ENCODE data around the gene PKN2.

PKN2 gene

GRCh38 chr1:88683541-88684481 is at the start of gene PKN2:
TSS of gene PKN2 (plus strand) at chr1:88684273. CDS start at chr1:88684581, 308 bp downstream.
- H3K4me1 Mint-ChIP-seq: peaks cover 17% of the 10 kb centered on the region
- H3K27me3 Mint-ChIP-seq: no peaks in the 10 kb centered on the region
- H3K36me3 Mint-ChIP-seq: no peaks in the 10 kb centered on the region
- H3K27ac Mint-ChIP-seq: peak within 1 kb of the TSS; percentile 98
- ATAC-seq: peak; percentile 97
- H3K4me3 Mint-ChIP-seq: peak within 1 kb of the TSS; percentile 100
- H3K9me3 Mint-ChIP-seq: no peaks in the 10 kb centered on the region

DNA sequence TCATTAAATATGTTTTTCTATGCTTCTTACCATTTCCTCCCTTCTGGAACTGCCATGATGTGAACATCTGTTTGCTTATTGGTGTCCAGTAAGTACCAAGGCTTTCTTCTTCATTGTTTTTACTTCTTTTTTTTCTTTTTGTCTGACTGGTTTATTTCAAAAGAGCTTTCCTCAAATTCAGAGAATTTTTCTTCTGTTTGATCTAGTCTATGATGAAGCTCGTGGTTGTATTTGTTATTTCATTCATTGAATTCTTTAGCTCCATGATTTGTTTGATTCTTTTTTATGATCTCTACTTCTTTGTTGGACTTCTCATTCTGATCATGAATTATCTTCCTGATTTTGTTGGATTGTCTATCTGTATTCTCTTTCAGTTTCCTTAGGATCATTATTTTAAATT is 49.5 kb upstream of the PKN2 start:
- Mint-ChIP-seq H3K27ac (no peak overlapping the region), H3K9me3 (peaks cover 24% of the 10 kb centered on the region), H3K4me3 (no peak overlapping the region), H3K36me3 (peaks cover 5% of the 10 kb centered on the region), H3K27me3 (peaks cover 44% of the 10 kb centered on the region), H3K4me1 (no peaks in the 10 kb centered on the region)
- no peak for ATAC-seq

GRCh38 chr1:88640060-88640459 is 44.0 kb upstream of the PKN2 start:
- no peak overlapping the region for H3K4me3 Mint-ChIP-seq
- no peak for ATAC-seq
- peaks cover 8% of the 10 kb centered on the region for H3K9me3 Mint-ChIP-seq
- H3K27me3 Mint-ChIP-seq: peaks cover 39% of the 10 kb centered on the region
- H3K27ac Mint-ChIP-seq: no peak overlapping the region
- no peaks in the 10 kb centered on the region for H3K4me1 Mint-ChIP-seq
- no peaks in the 10 kb centered on the region for H3K36me3 Mint-ChIP-seq

DNA sequence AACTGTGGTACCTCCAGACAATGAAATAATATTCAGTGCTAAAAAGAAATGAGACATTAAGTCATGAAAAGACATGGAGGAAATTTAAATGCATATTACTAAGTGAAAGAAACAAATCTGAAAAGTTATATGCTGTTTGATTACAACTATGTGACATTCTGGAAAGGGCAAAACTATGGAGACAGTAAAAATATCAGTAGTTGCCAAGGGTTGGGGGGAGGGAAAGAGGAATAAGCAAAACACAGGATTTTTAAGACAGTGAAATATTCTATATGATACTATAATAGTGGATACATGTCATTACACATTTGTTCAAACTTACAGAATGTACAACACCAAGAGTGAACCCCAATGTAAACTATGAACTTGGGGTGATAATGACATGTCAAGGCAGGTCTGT is 38.2 kb upstream of the PKN2 start:
- no peak for ATAC-seq
- no peak overlapping the region for H3K27ac Mint-ChIP-seq
- H3K9me3 Mint-ChIP-seq: no peaks in the 10 kb centered on the region
- H3K36me3 Mint-ChIP-seq: no peaks in the 10 kb centered on the region
- no peak overlapping the region for H3K4me3 Mint-ChIP-seq
- H3K27me3 Mint-ChIP-seq: peaks cover 44% of the 10 kb centered on the region
- no peaks in the 10 kb centered on the region for H3K4me1 Mint-ChIP-seq

GRCh38 chr1:88646476-88647248 is 37.4 kb upstream of the PKN2 start:
- Mint-ChIP-seq H3K4me3 (no peak overlapping the region), H3K4me1 (no peaks in the 10 kb centered on the region), H3K9me3 (no peaks in the 10 kb centered on the region), H3K27ac (no peak overlapping the region), H3K27me3 (peaks cover 44% of the 10 kb centered on the region), H3K36me3 (no peaks in the 10 kb centered on the region)
- ATAC-seq: no peak

DNA sequence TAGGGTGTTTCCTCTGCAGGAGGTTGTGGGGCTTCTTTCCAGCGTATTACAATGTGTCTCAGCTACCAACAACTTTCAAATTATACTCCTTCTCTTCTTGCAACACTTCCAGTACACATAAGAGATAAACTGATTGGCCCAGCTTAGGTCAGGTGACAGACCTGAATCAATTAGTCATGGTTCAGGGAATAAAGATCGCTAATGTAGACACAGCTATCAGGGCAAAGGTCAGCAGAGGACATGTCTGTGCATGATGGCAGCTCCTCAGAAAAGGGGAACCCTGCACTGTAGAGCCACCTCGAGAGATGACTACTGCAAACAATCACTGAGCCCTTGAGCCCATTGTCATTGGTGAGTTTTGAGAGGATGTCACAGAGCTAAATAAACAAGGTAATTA is 36.8 kb upstream of the PKN2 start:
- no peak overlapping the region for H3K4me3 Mint-ChIP-seq

DNA sequence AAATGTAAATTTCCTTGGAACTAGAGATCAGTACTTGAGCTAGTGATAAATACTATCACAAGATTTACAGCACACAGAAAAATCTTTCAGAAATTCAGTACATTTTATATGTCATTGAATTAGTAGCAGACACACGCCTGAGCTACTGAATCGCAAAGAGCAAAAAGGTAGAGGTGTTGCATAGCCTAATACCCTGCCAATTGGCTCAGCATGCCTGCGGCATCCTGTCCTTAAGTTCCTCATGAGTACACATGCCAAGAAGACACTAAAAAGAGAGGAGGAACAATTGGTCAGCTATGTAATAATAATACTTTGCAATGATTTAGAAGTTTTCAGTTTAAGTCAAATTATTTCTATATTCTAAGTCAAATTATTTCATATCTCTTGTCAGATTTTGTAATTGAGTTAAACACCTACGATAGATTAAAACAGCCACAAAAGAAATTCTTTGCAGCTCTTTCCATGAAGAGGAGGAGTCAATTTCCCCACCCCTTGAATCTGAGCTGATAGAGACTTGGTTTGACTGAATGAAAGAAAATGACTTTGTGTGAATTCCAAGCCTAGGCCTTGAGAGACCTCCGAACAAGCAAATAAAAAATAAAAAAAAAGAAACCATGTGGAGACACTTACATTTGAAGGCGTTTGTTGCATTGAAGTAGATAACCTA is 36.2 kb upstream of the PKN2 start:
- no peak for ATAC-seq
- Mint-ChIP-seq H3K27me3 (peaks cover 36% of the 10 kb centered on the region), H3K4me3 (no peak overlapping the region), H3K9me3 (no peaks in the 10 kb centered on the region), H3K36me3 (no peaks in the 10 kb centered on the region), H3K4me1 (no peaks in the 10 kb centered on the region), H3K27ac (no peak overlapping the region)

More for the DNA sequence above, 36.8 kb upstream of the PKN2 start:
- Mint-ChIP-seq H3K36me3 (no peaks in the 10 kb centered on the region), H3K27me3 (peaks cover 42% of the 10 kb centered on the region), H3K9me3 (no peaks in the 10 kb centered on the region), H3K27ac (no peak overlapping the region), H3K4me1 (no peaks in the 10 kb centered on the region)
- peak; percentile 66 for ATAC-seq

DNA sequence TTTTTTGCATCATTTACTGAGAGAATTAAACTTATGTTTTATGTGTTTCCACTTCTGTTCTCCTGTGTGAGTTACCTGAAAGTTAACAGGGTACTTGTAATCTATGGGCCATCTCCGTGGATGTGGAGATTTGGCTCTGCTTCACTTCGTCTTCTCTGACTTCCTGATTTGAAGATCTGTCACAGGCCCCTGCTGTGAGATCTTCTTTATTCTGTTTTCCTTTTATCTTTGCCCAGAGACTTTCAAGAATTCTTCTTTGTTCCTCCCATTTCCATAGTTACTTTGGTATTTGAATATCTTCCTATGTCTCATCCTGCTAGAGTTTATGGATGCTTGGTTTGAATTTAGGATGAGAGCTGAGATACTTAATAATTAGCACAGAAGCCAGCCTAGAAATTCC is 35.4 kb upstream of the PKN2 start:
- no peak overlapping the region for H3K4me3 Mint-ChIP-seq
- H3K27me3 Mint-ChIP-seq: peaks cover 28% of the 10 kb centered on the region
- H3K9me3 Mint-ChIP-seq: no peaks in the 10 kb centered on the region
- no peaks in the 10 kb centered on the region for H3K36me3 Mint-ChIP-seq
- no peak for ATAC-seq
- H3K27ac Mint-ChIP-seq: no peak overlapping the region
- no peaks in the 10 kb centered on the region for H3K4me1 Mint-ChIP-seq

- no peak overlapping the region for H3K27ac Mint-ChIP-seq
- no peaks in the 10 kb centered on the region for H3K9me3 Mint-ChIP-seq
- no peak overlapping the region for H3K4me3 Mint-ChIP-seq
- no peak for ATAC-seq
- peaks cover 15% of the 10 kb centered on the region for H3K27me3 Mint-ChIP-seq
- no peaks in the 10 kb centered on the region for H3K4me1 Mint-ChIP-seq
- no peaks in the 10 kb centered on the region for H3K36me3 Mint-ChIP-seq
Measured at GRCh38 chr1:88649932-88650331, 34.1 kb upstream of the PKN2 start.

DNA sequence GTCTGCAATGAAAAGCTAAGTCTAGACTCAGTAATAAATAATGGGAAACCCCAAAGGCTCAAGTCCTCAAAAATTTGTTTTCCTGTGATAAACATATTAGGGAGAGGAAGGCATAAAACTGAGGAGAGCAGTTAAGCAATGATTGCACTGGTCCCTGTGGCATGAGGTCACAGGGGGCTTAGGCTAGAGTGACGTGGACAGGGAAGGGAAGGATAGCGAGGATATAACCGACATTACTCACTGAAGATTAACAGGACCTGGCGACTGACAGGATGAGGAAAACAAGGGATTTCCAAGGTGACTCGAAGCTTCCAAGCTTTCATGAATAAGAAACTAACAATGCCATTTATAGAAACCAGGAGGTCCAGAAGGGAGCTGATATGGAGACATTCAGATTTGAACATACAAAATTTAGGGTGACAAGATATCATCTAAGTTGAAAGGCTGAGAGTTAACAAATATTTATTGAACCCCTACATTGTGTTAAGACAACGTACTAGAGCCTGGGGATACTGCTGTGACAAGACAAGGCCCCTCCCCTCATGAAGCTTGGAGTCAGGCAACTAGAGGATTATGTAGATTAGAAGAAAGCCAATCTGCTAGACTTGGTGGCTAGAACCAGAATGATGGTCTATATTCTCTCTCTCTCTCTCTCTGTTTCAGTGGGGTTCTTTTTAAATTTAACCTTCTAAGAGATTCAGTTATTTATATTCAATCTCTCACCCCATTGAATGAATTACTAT is 33.2 kb upstream of the PKN2 start:
- Mint-ChIP-seq H3K9me3 (no peaks in the 10 kb centered on the region), H3K27ac (no peak overlapping the region), H3K27me3 (peaks cover 10% of the 10 kb centered on the region), H3K4me1 (no peaks in the 10 kb centered on the region), H3K36me3 (no peaks in the 10 kb centered on the region), H3K4me3 (no peak overlapping the region)
- no peak for ATAC-seq

DNA sequence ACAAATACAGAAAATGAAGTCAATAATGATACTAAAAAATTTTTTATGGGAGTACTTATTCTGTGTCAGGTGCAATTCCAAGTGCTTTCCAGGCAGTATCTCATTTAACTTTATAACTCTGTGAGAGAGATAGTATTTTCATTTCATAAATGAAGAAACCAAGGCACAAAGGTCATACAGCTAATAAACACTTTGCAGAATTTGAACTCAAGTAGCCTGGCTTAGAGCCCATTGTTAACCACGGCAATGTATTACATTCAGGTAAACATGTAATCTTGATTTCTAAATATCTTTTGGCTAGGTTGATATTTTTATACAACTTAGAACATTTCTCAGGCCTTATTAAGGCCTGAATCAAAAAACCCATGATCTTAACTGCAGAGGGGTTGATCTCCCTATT is 28.9 kb upstream of the PKN2 start:
- Mint-ChIP-seq H3K27ac (no peak overlapping the region), H3K9me3 (no peaks in the 10 kb centered on the region), H3K4me1 (no peaks in the 10 kb centered on the region), H3K4me3 (no peak overlapping the region), H3K36me3 (no peaks in the 10 kb centered on the region), H3K27me3 (no peaks in the 10 kb centered on the region)
- no peak for ATAC-seq

DNA sequence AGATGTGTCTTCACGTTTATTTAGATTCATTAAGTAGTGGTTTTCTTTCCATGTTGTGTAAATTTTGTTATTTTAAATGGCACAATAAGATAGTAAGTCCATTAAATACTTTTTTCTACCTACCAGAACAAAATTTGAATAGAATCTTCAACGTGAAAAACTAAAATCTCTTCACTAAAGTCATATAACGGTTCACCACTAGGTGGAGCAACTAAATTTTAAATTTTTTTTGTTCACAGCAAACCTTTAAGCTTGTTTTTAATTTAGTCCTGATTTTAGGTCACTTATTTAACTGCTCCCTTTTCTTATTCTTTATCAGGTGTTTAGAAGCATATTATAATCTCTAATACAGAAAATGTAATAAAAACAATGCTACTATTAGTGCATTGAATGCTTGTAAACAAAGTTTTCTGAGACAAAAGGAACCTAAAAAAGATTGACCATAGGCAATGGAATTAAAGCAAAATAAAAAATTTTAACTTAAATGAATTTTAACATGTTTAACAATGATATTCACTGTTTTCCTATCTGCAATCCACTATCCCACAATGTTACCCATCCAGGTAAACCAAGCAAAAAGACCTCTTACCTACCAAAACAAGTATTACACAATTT is 28.3 kb upstream of the PKN2 start:
- no peak overlapping the region for H3K27ac Mint-ChIP-seq
- no peaks in the 10 kb centered on the region for H3K4me1 Mint-ChIP-seq
- no peak for ATAC-seq
- H3K27me3 Mint-ChIP-seq: no peaks in the 10 kb centered on the region
- H3K4me3 Mint-ChIP-seq: no peak overlapping the region
- H3K36me3 Mint-ChIP-seq: no peaks in the 10 kb centered on the region
- no peaks in the 10 kb centered on the region for H3K9me3 Mint-ChIP-seq

DNA sequence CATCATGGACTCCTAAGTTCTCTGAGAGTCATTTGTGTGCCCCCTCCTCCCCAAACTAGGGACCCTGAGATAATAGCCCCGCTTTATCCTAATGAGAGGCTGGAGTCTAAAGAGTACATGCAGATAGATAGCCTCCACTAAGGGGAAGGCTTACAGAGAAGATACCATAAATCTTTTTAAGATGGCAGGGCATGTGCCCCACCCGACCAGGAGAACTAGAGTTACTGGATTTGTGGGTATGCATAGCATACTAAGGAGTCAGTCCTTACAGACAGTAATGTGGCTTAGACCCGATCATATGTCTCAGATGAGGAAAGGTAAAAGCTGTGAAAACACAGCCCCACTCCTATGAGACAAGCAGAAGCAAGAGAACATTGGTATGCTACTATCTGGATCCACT is 25.7 kb upstream of the PKN2 start:
- no peak overlapping the region for H3K4me3 Mint-ChIP-seq
- no peak for ATAC-seq
- H3K27ac Mint-ChIP-seq: no peak overlapping the region
- no peaks in the 10 kb centered on the region for H3K9me3 Mint-ChIP-seq
- H3K36me3 Mint-ChIP-seq: no peaks in the 10 kb centered on the region
- H3K27me3 Mint-ChIP-seq: no peaks in the 10 kb centered on the region
- H3K4me1 Mint-ChIP-seq: peaks cover 12% of the 10 kb centered on the region

GRCh38 chr1:88659552-88659951 is 24.5 kb upstream of the PKN2 start:
- H3K9me3 Mint-ChIP-seq: no peaks in the 10 kb centered on the region
- no peak for ATAC-seq
- peaks cover 12% of the 10 kb centered on the region for H3K4me1 Mint-ChIP-seq
- H3K27ac Mint-ChIP-seq: no peak overlapping the region
- no peaks in the 10 kb centered on the region for H3K27me3 Mint-ChIP-seq
- H3K36me3 Mint-ChIP-seq: no peaks in the 10 kb centered on the region
- no peak overlapping the region for H3K4me3 Mint-ChIP-seq
